WTC11 (cell line): Measurements from ENCODE around the gene SHISAL1. TPM values are rescaled to one million over a fixed set of nuclear protein-coding genes. Genes with fewer than 3 reads are reported as not detected.

ENCODE experiments used
- ATAC-seq: fragments of 200-7000 bp; cut with Tn5 transposase; 2 replicates; pipeline ENCODE4 v1.10.0; 2021; ENCODE audit warnings: mild to moderate bottlenecking, moderate library complexity
- CTCF ChIA-PET: fragments of 300-600 bp; sonication (Branson Sonifier 250); formaldehyde crosslinking; loops from one replicate; lab custom pipeline; 2021; ENCODE audit warnings: antibody characterized with exemption; lab: Charles Lee
- POLR2A ChIA-PET: fragments of 350-600 bp; sonication (Branson Sonifier 250); formaldehyde crosslinking; loops from one replicate; lab custom pipeline; 2021; ENCODE audit warnings: antibody characterized with exemption; lab: Charles Lee
- DNase-seq: peaks from one replicate; pipeline ENCODE4 v3.0.0; 2021; ENCODE audit warnings: low spot score
- H3K27ac Mint-ChIP-seq: 2 replicates; pipeline ENCODE4 v1.8.0; 2021; ENCODE audit warnings: mixed read lengths
- H3K27me3 Mint-ChIP-seq: 2 replicates; pipeline ENCODE4 v1.8.0; 2021; ENCODE audit warnings: low read depth, mild to moderate bottlenecking, moderate library complexity, mixed read lengths
- H3K36me3 Mint-ChIP-seq: 2 replicates; pipeline ENCODE4 v1.8.0; 2021; ENCODE audit warnings: mixed read lengths
- H3K4me1 Mint-ChIP-seq: 2 replicates; pipeline ENCODE4 v1.8.0; 2022; ENCODE audit warnings: mixed read lengths
- H3K4me3 Mint-ChIP-seq: 2 replicates; pipeline ENCODE4 v1.8.0; 2021; ENCODE audit warnings: mild to moderate bottlenecking, moderate library complexity, mixed read lengths
- H3K9me3 Mint-ChIP-seq: 2 replicates; pipeline ENCODE4 v1.8.0; 2021; ENCODE audit warnings: mixed read lengths
- AR ChIP-seq: fragments of 250-450 bp; sonication (Bioruptor Pico); IDR thresholded peaks from 2 replicates; pipeline ENCODE4 v1.9.0; 2021; ENCODE audit warnings: mild to moderate bottlenecking
- ATF2 ChIP-seq: sonication (generic); formaldehyde crosslinking; IDR thresholded peaks from 2 replicates; pipeline ENCODE4 v1.8.1; 2022; ENCODE audit warnings: low read depth, missing genetic modification reagents, borderline replicate concordance
- ELF4 ChIP-seq: sonication (generic); formaldehyde crosslinking; IDR thresholded peaks from 2 replicates; pipeline ENCODE4 v1.8.1; 2022; ENCODE audit warnings: low read depth, mild to moderate bottlenecking, moderate library complexity, missing genetic modification reagents
- EMX1 ChIP-seq: fragments of 250-450 bp; sonication (Bioruptor Pico); IDR thresholded peaks from 2 replicates; pipeline ENCODE4 v1.8.0; 2021; ENCODE audit warnings: mild to moderate bottlenecking
- ESRRA ChIP-seq: sonication (generic); formaldehyde crosslinking; IDR thresholded peaks from 2 replicates; pipeline ENCODE4 v1.8.1; 2022; ENCODE audit warnings: mild to moderate bottlenecking, missing genetic modification reagents, borderline replicate concordance
- ETV6 ChIP-seq: sonication (generic); formaldehyde crosslinking; IDR thresholded peaks from 2 replicates; pipeline ENCODE4 v1.8.1; 2022; ENCODE audit warnings: mild to moderate bottlenecking, missing genetic modification reagents
- JAZF1 ChIP-seq: fragments of 250-450 bp; sonication (Bioruptor Pico); IDR thresholded peaks from 2 replicates; pipeline ENCODE4 v1.9.0; 2021; ENCODE audit warnings: moderate library complexity, mild to moderate bottlenecking, inconsistent platforms
- KAT7 ChIP-seq: sonication (generic); formaldehyde crosslinking; IDR thresholded peaks from 2 replicates; pipeline ENCODE4 v1.8.1; 2023; ENCODE audit warnings: missing genetic modification reagents, mild to moderate bottlenecking, borderline replicate concordance
- ZBTB21 ChIP-seq: sonication (generic); formaldehyde crosslinking; IDR thresholded peaks from 2 replicates; pipeline ENCODE4 v1.8.1; 2023; ENCODE audit warnings: mild to moderate bottlenecking, missing genetic modification reagents, borderline replicate concordance
- ZNF138 ChIP-seq: sonication (generic); formaldehyde crosslinking; conservative IDR thresholded peaks from 2 replicates; pipeline ENCODE4 v1.8.1; 2022; ENCODE audit warnings: mild to moderate bottlenecking, moderate library complexity, missing genetic modification reagents
- ZNF281 ChIP-seq: sonication (generic); formaldehyde crosslinking; IDR thresholded peaks from 2 replicates; pipeline ENCODE4 v1.8.0; 2023; ENCODE audit warnings: mild to moderate bottlenecking, missing genetic modification reagents
- ZNF416 ChIP-seq: fragments of 250-450 bp; sonication (Bioruptor Pico); IDR thresholded peaks from 2 replicates; pipeline ENCODE4 v1.9.0; 2021; ENCODE audit warnings: mild to moderate bottlenecking, inconsistent platforms
- ZNF423 ChIP-seq: fragments of 250-450 bp; sonication (Bioruptor Pico); IDR thresholded peaks from 2 replicates; pipeline ENCODE4 v2.1.2; 2022; ENCODE audit warnings: mild to moderate bottlenecking, moderate library complexity
- ZNF425 ChIP-seq: fragments of 250-450 bp; sonication (Bioruptor Pico); conservative IDR thresholded peaks from 2 replicates; pipeline ENCODE4 v1.9.0; 2021; ENCODE audit warnings: mild to moderate bottlenecking
- total RNA-seq: library from RNA; stranded (reverse); gene quantifications from 3 replicates; pipeline ENCODE4 v1.2.3, GENCODE V29; 2021
- TF ChIP-seq, protein P1 (sequence below): sonication (generic); formaldehyde crosslinking; conservative IDR thresholded peaks from 2 replicates; pipeline ENCODE4 v1.8.1; 2023; ENCODE audit warnings: mild to moderate bottlenecking, low read depth, missing genetic modification reagents, moderate library complexity

Gene SHISAL1
- total RNA-seq, 1 experiment from 2014 or later = 2.7 TPM

GRCh38 chr22:44246615-44247326, 66.0 kb downstream of the SHISAL1 start (continued):
- TF ChIP-seq AR (CRISPR knock-in tag) = no peak
- TF ChIP-seq ELF4 (CRISPR knock-in tag) = no peak
- TF ChIP-seq ZNF425 = no peak
- TF ChIP-seq, protein P1, sequence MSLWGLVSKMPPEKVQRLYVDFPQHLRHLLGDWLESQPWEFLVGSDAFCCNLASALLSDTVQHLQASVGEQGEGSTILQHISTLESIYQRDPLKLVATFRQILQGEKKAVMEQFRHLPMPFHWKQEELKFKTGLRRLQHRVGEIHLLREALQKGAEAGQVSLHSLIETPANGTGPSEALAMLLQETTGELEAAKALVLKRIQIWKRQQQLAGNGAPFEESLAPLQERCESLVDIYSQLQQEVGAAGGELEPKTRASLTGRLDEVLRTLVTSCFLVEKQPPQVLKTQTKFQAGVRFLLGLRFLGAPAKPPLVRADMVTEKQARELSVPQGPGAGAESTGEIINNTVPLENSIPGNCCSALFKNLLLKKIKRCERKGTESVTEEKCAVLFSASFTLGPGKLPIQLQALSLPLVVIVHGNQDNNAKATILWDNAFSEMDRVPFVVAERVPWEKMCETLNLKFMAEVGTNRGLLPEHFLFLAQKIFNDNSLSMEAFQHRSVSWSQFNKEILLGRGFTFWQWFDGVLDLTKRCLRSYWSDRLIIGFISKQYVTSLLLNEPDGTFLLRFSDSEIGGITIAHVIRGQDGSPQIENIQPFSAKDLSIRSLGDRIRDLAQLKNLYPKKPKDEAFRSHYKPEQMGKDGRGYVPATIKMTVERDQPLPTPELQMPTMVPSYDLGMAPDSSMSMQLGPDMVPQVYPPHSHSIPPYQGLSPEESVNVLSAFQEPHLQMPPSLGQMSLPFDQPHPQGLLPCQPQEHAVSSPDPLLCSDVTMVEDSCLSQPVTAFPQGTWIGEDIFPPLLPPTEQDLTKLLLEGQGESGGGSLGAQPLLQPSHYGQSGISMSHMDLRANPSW = no peak
- TF ChIP-seq JAZF1 (CRISPR knock-in tag) = no peak
- TF ChIP-seq ETV6 = no peak
- no peak for TF ChIP-seq ESRRA (CRISPR knock-in tag)
- no peak for TF ChIP-seq ZNF416 (CRISPR knock-in tag)

DNA sequence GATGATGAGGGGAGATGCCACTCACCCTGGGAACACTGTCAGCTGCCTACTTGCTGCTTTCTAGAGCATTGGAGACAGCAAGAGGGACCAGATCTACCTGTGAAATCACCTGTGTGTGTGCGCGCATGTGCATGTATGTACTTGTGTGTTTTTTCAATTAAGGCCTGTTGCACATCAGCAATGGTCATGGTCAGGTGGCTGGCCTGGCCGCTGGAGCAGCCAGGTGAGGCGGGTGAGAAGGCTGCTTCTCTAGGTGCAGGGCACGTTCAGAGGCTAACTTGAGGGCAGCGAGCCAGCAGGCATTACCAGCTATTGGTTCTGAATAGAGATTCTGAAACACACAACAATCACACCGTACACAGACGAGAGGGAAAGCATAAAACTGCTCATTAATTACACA, 66.9 kb downstream of the SHISAL1 start:
- DNase-seq = no peak
- Mint-ChIP-seq H3K4me3 (no peak overlapping the region), H3K9me3 (peaks cover 23% of the 10 kb centered on the region), H3K27me3 (no peaks in the 10 kb centered on the region), H3K27ac (no peak overlapping the region), H3K36me3 (peaks cover 24% of the 10 kb centered on the region), H3K4me1 (no peaks in the 10 kb centered on the region)
- ChIA-PET CTCF (no interaction called here), POLR2A (no interaction called here)
- TF ChIP-seq ZNF138 (CRISPR knock-in tag) = no peak
- TF ChIP-seq ZBTB21 (CRISPR knock-in tag) = no peak
- no peak for TF ChIP-seq ZNF281 (CRISPR knock-in tag)
- no peak for TF ChIP-seq ATF2 (CRISPR knock-in tag)
- TF ChIP-seq KAT7 = no peak
- TF ChIP-seq EMX1 (CRISPR knock-in tag) = no peak
- no peak for TF ChIP-seq ZNF423
- no peak for ATAC-seq
